Neural crest cell (in vitro differentiated cells): ENCODE results near the gene SPACA6. TPM values are rescaled to one million over a fixed set of nuclear protein-coding genes. Genes with fewer than 3 reads are reported as not detected.

Experiments used
- DNase-seq: peaks from one replicate; pipeline ENCODE4 v3.0.0; 2021; ENCODE audit warnings: low read depth, mixed read lengths, low spot score
- H3K27ac Mint-ChIP-seq: one replicate; pipeline ENCODE4 v1.8.0; 2021; ENCODE audit warnings: mild to moderate bottlenecking, mixed read lengths; ENCODE audit not compliant: unreplicated experiment
- H3K27me3 Mint-ChIP-seq: 2 replicates; pipeline ENCODE4 v1.8.0; 2021; ENCODE audit warnings: low read depth, mild to moderate bottlenecking, mixed read lengths
- H3K36me3 Mint-ChIP-seq: 2 replicates; pipeline ENCODE4 v1.8.0; 2021; ENCODE audit warnings: low read depth, mild to moderate bottlenecking, mixed read lengths
- H3K4me1 Mint-ChIP-seq: 2 replicates; pipeline ENCODE4 v1.8.0; 2021; ENCODE audit warnings: mixed read lengths
- H3K4me3 Mint-ChIP-seq: one replicate; pipeline ENCODE4 v1.8.0; 2021; ENCODE audit warnings: mild to moderate bottlenecking, mixed read lengths
- H3K9me3 Mint-ChIP-seq: 2 replicates; pipeline ENCODE4 v1.8.0; 2021; ENCODE audit warnings: mixed read lengths
- CTCF ChIP-seq: fragments of 200-600 bp; sonication (generic); conservative IDR thresholded peaks from 2 replicates; pipeline ENCODE4 v1.5.0; 2021; ENCODE audit warnings: antibody characterized with exemption, mild to moderate bottlenecking
- total RNA-seq: library from RNA; stranded (reverse); gene quantifications from 2 replicates; pipeline ENCODE4 v1.2.1, GENCODE V29; 2021

The SPACA6 gene
- total RNA-seq, 1 donor from 2014 or later: 4.2 TPM

- peaks cover 29% of the 10 kb centered on the region for H3K27me3 Mint-ChIP-seq
- H3K4me1 Mint-ChIP-seq: no peaks in the 10 kb centered on the region
- no peak overlapping the region for H3K27ac Mint-ChIP-seq
- TF ChIP-seq CTCF: no peak
- no peak overlapping the region for H3K4me3 Mint-ChIP-seq
- H3K9me3 Mint-ChIP-seq: no peaks in the 10 kb centered on the region
- no peak for DNase-seq
- no peaks in the 10 kb centered on the region for H3K36me3 Mint-ChIP-seq
Observed at GRCh38 chr19:51739466-51740213, 46.5 kb downstream of the SPACA6 start.

GRCh38 chr19:51740356-51740755 lies 47.2 kb downstream of the SPACA6 start:
- Mint-ChIP-seq H3K27me3 (peaks cover 25% of the 10 kb centered on the region), H3K27ac (no peak overlapping the region), H3K4me1 (no peaks in the 10 kb centered on the region), H3K36me3 (no peaks in the 10 kb centered on the region), H3K4me3 (no peak overlapping the region), H3K9me3 (peaks cover under 1% of the 10 kb centered on the region)
- DNase-seq: no peak
- no peak for TF ChIP-seq CTCF

GRCh38 chr19:51742789-51743188 lies 49.7 kb downstream of the SPACA6 start:
- no peak for TF ChIP-seq CTCF
- Mint-ChIP-seq H3K4me1 (no peaks in the 10 kb centered on the region), H3K4me3 (no peak overlapping the region), H3K27me3 (peaks cover 19% of the 10 kb centered on the region), H3K36me3 (no peaks in the 10 kb centered on the region), H3K9me3 (peaks cover 2% of the 10 kb centered on the region), H3K27ac (no peak overlapping the region)
- DNase-seq: no peak

GRCh38 chr19:51743405-51743804 lies 50.3 kb downstream of the SPACA6 start:
- no peak for DNase-seq
- H3K27ac Mint-ChIP-seq: no peak overlapping the region
- no peak overlapping the region for H3K4me3 Mint-ChIP-seq
- no peaks in the 10 kb centered on the region for H3K4me1 Mint-ChIP-seq
- peaks cover 22% of the 10 kb centered on the region for H3K27me3 Mint-ChIP-seq
- no peaks in the 10 kb centered on the region for H3K36me3 Mint-ChIP-seq
- TF ChIP-seq CTCF: no peak
- peaks cover 2% of the 10 kb centered on the region for H3K9me3 Mint-ChIP-seq

- H3K27me3 Mint-ChIP-seq: peaks cover 16% of the 10 kb centered on the region
- H3K27ac Mint-ChIP-seq: no peak overlapping the region
- no peaks in the 10 kb centered on the region for H3K4me1 Mint-ChIP-seq
- H3K4me3 Mint-ChIP-seq: no peak overlapping the region
- DNase-seq: no peak
- no peak for TF ChIP-seq CTCF
- H3K36me3 Mint-ChIP-seq: no peaks in the 10 kb centered on the region
- H3K9me3 Mint-ChIP-seq: peaks cover 2% of the 10 kb centered on the region
Observed at GRCh38 chr19:51746731-51747130, 53.6 kb downstream of the SPACA6 start.
